Breast epithelium (tissue), 4 donors: ENCODE data around the gene CNNM2. TPM values are rescaled to one million over a fixed set of nuclear protein-coding genes. Genes with fewer than 3 reads are reported as not detected.
"Not testable (repeated sequence)": the region's sequence is repeated elsewhere in the genome, so short reads cannot be mapped to it uniquely, and the experiment has no call there.

Source experiments
- DNase-seq, 2 donors: peaks; one replicate each; pipeline ENCODE4 v3.0.0-alpha.2; 2019; ENCODE audit warnings: low spot score in 2 of 2
- H3K27ac ChIP-seq, 2 donors: fragments of 200-600 bp; sonication (generic) in 1 of 2; one replicate each; pipeline ENCODE4 v1.5.1; 2016 to 2019; ENCODE audit warnings: mild to moderate bottlenecking in 1 of 2
- H3K27me3 ChIP-seq, 2 donors: fragments of 200-600 bp; sonication (generic) in 1 of 2; one replicate each; pipeline versions ENCODE4 v1.5.1 to v1.6.0; 2017 to 2019; ENCODE audit warnings: control low read depth in 1 of 2, mild to moderate bottlenecking in 1 of 2
- H3K36me3 ChIP-seq: fragments of 200-600 bp; one replicate; pipeline ENCODE4 v1.5.1; 2019
- H3K4me1 ChIP-seq, 2 donors: fragments of 200-600 bp; sonication (generic); one replicate each; pipeline ENCODE4 v1.5.1; 2016 to 2019; ENCODE audit warnings: control low read depth in 1 of 2
- H3K4me3 ChIP-seq, 3 donors: fragments of 200-600 bp; sonication (generic); 1 replicate in 2 of 3; 2 replicates in 1 of 3; pipeline ENCODE4 v1.5.1; 2016 to 2019; ENCODE audit warnings: mild to moderate bottlenecking in 3 of 3, moderate library complexity in 2 of 3
- H3K9me3 ChIP-seq, 2 donors: fragments of 200-600 bp; sonication (generic) in 1 of 2; one replicate each; pipeline ENCODE4 v1.5.1; 2016 to 2019; ENCODE audit warnings: control low read depth in 1 of 2
- POLR2A ChIP-seq: fragments of 450-650 bp; IDR thresholded peaks from one replicate; pipeline ENCODE4 v1.6.1; 2016; ENCODE audit warnings: antibody characterized with exemption, mild to moderate bottlenecking, moderate library complexity
- POLR2AphosphoS5 ChIP-seq, 3 donors: sonication (generic); formaldehyde crosslinking; IDR thresholded peaks; one replicate each; pipeline ENCODE4 v1.6.1; 2017; ENCODE audit warnings: antibody characterized with exemption in 3 of 3
- intact Hi-C: fragments of 100-400 bp; cut with DNase I; formaldehyde crosslinking; loops from one replicate; pipeline ENCODE4 v1.15.1; 2023; ENCODE audit warnings: low total_unique reads
- total RNA-seq, 3 donors: library from RNA; depleted of rRNA; stranded (reverse); fragments of >200 nt; gene quantifications; one replicate each; pipeline ENCODE4 v1.1.0, GENCODE V29; 2016
- TF ChIP-seq, protein P1 (sequence below), 3 donors: fragments of 450-650 bp; IDR thresholded peaks; one replicate each; pipeline ENCODE4 v1.5.1; 2016 to 2017; ENCODE audit warnings: antibody characterized with exemption in 3 of 3, mild to moderate bottlenecking in 3 of 3, moderate library complexity in 3 of 3

The CNNM2 gene
- total RNA-seq, 3 donors from 2014 or later = 6.4 to 7.2 (median 6.7) TPM

GRCh38 chr10:103123282-103124024 is 205.4 kb downstream of the CNNM2 start:
- Histone ChIP-seq H3K4me3 (no peak overlapping the region), H3K9me3 (no peaks in the 10 kb centered on the region), H3K27me3 (no peaks in the 10 kb centered on the region), H3K36me3 (no peaks in the 10 kb centered on the region), H3K4me1 (peaks cover 0 to 9% of the 10 kb centered on the region in 2 donors), H3K27ac (no peak overlapping the region)
- intact Hi-C loops = no loop called here
- no peak for DNase-seq
- TF ChIP-seq, protein P1, sequence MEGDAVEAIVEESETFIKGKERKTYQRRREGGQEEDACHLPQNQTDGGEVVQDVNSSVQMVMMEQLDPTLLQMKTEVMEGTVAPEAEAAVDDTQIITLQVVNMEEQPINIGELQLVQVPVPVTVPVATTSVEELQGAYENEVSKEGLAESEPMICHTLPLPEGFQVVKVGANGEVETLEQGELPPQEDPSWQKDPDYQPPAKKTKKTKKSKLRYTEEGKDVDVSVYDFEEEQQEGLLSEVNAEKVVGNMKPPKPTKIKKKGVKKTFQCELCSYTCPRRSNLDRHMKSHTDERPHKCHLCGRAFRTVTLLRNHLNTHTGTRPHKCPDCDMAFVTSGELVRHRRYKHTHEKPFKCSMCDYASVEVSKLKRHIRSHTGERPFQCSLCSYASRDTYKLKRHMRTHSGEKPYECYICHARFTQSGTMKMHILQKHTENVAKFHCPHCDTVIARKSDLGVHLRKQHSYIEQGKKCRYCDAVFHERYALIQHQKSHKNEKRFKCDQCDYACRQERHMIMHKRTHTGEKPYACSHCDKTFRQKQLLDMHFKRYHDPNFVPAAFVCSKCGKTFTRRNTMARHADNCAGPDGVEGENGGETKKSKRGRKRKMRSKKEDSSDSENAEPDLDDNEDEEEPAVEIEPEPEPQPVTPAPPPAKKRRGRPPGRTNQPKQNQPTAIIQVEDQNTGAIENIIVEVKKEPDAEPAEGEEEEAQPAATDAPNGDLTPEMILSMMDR (IDR thresholded peaks at IDR 0.05) = no peak
- no peak for TF ChIP-seq POLR2A
- no peak for TF ChIP-seq POLR2AphosphoS5 (IDR thresholded peaks at IDR 0.05)

GRCh38 chr10:103124420-103125096 is 206.5 kb downstream of the CNNM2 start:
- no peaks in the 10 kb centered on the region for H3K27me3 ChIP-seq
- no peaks in the 10 kb centered on the region for H3K9me3 ChIP-seq
- H3K4me1 ChIP-seq = peaks cover 0 to 9% of the 10 kb centered on the region in 2 donors
- DNase-seq = no peak
- TF ChIP-seq, protein P1 (IDR thresholded peaks at IDR 0.05) = no peak
- TF ChIP-seq POLR2AphosphoS5 (IDR thresholded peaks at IDR 0.05) (no peak), POLR2A (no peak)
- H3K4me3 ChIP-seq = no peak overlapping the region
- H3K27ac ChIP-seq = no peak overlapping the region
- no peaks in the 10 kb centered on the region for H3K36me3 ChIP-seq
- intact Hi-C loops = no loop called here

DNA sequence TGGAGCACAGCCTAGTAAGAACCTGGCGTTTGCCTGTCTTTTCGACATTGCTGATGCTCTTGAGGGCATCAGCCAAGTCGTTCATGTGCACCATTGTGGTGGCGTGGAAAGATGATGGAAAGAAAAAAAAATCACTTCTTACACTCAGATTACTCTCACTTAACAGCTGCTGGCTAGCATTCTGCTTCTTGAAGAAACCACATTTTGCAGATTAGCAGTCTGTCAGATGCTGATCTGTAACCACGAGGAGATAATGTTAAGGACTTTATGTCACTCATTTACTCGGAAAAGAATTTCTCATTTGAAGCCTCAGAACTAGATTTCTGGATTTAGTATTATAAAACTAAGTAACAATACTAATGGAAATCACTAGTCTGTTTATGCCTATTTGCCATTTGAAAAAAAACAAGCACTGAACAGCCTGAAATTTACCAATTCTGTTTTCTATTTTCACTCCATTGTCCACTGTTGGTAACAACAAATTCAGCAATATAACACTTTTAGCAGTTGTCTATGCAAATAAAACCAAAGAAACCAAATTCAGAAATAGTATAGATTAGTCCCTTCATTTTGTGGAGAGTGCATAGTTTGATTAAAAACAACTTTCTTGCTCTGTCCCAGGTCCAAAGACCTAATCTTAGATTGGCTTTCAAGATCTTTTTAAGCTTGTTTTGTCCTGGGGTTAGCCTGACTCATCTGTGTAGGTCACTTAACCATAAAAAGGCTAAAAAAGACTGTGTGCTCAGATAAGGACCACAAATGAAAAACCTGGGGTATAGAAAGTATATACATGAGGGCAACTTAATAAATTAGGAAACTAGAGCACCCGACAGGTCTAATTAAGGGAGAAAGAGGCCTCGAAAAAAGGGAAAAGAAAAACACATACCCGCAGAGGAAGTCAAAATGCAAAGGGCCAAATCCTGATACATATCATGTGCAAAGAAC is 207.5 kb downstream of the CNNM2 start:
- Histone ChIP-seq H3K4me1 (peaks cover 0 to 9% of the 10 kb centered on the region in 2 donors), H3K4me3 (no peak overlapping the region), H3K36me3 (no peaks in the 10 kb centered on the region), H3K9me3 (no peaks in the 10 kb centered on the region), H3K27me3 (no peaks in the 10 kb centered on the region), H3K27ac (no peak overlapping the region)
- intact Hi-C loops = no loop called here
- TF ChIP-seq POLR2A (no peak), POLR2AphosphoS5 (IDR thresholded peaks at IDR 0.05) (no peak)
- TF ChIP-seq, protein P1 (IDR thresholded peaks at IDR 0.05) = no peak
- no peak for DNase-seq

GRCh38 chr10:103127241-103127640 is 209.1 kb downstream of the CNNM2 start:
- no peaks in the 10 kb centered on the region for H3K4me1 ChIP-seq
- intact Hi-C loops = no loop called here
- TF ChIP-seq POLR2AphosphoS5 (IDR thresholded peaks at IDR 0.05) = no peak
- TF ChIP-seq, protein P1 (IDR thresholded peaks at IDR 0.05) = no peak
- no peak for TF ChIP-seq POLR2A
- DNase-seq = no peak
- H3K36me3 ChIP-seq = no peaks in the 10 kb centered on the region
- H3K4me3 ChIP-seq = no peak overlapping the region
- no peaks in the 10 kb centered on the region for H3K9me3 ChIP-seq
- H3K27me3 ChIP-seq = no peaks in the 10 kb centered on the region
- no peak overlapping the region for H3K27ac ChIP-seq

- H3K4me1 ChIP-seq, H3K27me3 ChIP-seq, H3K27ac ChIP-seq, H3K9me3 ChIP-seq, H3K36me3 ChIP-seq, intact Hi-C loops, DNase-seq, H3K4me3 ChIP-seq: not testable (repeated sequence)
Measured at GRCh38 chr10:103130180-103130579, 212.1 kb downstream of the CNNM2 start.
